ENCODE measurements around the gene OLFML1.

The OLFML1 gene

DNA sequence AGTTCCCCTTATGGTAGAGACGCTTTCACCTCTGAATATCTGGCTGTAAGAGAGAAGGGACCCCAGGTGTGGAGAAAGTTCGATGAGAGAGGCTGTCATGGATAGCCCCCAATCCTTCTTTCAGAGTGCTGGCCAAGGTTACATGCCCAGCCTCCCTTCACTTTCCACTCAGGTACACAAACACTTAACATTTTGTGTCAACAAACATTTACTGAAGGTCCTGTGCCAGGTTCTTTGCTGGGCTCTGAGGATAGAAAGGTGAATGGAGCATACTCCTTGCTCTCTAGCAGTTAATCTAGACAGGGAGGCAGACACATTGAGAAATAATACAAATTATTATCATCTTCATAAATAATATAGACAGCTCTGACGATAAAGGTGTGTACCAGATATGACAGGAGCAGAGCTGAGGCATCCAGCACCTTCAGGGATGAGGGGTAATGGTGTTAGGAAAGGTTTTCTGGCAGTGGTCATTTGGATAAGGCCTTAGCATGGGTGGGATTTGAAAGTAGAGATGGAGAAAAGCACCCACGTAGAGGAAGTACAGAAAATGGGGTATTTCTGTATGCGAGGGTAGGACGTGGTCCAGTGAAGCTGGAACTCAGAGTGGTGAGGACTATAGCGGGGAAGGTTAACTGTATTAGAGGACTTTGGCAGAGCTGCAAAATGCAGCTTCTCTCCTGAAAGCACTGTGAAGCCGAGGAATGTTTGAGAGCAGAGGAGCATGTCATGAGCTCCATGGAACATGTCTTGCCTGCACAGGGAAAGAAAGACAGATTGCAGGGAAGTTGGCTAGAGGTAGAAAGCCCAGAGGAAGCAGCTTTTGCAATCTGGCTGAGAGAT, 48.1 kb downstream of the OLFML1 start:
- DNase-seq, result no peak

DNA sequence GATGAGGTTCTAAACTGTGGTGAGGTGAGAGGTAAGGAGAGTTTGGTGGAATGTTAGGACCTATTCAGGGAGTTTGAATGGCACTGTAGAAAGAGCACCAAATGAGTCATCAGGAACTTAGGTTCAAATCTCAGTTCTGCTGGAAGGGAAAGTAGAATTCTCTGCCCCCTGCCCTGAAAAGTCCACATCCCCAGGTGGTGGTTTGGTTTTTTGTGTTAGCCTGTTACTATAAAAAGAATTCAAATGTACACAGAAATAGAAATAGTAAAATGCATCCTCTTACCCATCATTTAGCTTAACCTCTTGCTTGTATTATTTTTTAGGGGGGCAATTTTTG, 48.7 kb downstream of the OLFML1 start:
- DNase-seq, result no peak

DNA sequence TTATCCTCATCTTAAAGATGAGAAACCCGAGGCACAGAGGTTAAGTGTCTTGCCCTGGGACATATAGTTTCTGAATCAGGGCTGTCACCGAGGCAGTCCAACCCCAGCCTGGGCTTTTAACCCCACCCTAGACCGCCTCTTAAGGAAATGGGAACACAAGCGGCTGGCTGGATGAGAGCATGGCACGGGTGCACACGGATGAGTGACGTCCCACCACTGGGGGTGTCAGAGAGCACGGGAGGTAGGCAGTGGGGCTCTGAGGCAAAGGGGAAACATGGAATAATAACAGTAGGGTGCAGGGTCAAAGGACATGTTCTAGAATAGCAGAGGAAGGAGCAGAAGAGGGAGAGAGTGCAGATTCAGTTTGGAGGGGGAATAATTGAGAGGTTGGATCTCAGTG, 50.8 kb downstream of the OLFML1 start:
- no peak for DNase-seq

DNA sequence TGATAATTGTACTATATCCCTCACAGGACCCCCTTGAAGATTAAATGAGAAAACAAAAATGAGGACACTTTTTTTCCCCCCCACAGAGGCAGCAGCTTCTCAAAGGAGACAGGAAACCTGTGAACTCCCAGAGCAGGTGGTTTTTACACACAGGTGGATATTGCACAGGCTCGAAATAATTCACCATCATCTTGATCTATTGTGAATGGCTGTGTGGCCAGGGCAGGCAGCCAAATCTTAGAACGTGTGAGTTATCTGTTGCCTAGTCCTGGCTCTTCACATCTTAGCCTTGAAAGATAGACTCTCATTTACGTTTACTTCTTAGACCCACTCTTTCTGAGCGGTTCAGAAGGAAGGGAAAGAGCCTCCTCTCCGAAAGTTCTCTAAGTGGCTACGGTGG, 52.0 kb downstream of the OLFML1 start:
- no peak for DNase-seq

DNA sequence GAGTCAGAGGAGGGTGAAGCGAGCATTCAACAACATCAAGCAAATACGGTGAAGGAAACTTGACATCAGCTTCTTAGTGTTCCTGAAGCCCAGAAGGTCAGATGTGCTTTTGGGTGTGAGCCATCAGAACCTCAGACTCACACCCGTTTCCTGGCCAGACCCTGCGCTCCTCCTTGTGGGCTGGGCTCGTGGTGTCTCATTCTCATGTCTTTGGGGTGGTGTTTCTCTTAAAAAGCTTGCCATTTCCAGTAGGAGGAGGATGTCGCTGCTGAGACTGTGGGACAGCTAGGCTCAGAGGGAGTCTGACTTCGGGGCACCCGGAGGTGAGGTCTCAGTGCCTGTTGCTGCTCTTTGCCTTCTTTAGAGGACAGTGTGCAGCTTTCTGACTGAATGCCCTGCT, 52.7 kb downstream of the OLFML1 start:
- DNase-seq, result no peak

DNA sequence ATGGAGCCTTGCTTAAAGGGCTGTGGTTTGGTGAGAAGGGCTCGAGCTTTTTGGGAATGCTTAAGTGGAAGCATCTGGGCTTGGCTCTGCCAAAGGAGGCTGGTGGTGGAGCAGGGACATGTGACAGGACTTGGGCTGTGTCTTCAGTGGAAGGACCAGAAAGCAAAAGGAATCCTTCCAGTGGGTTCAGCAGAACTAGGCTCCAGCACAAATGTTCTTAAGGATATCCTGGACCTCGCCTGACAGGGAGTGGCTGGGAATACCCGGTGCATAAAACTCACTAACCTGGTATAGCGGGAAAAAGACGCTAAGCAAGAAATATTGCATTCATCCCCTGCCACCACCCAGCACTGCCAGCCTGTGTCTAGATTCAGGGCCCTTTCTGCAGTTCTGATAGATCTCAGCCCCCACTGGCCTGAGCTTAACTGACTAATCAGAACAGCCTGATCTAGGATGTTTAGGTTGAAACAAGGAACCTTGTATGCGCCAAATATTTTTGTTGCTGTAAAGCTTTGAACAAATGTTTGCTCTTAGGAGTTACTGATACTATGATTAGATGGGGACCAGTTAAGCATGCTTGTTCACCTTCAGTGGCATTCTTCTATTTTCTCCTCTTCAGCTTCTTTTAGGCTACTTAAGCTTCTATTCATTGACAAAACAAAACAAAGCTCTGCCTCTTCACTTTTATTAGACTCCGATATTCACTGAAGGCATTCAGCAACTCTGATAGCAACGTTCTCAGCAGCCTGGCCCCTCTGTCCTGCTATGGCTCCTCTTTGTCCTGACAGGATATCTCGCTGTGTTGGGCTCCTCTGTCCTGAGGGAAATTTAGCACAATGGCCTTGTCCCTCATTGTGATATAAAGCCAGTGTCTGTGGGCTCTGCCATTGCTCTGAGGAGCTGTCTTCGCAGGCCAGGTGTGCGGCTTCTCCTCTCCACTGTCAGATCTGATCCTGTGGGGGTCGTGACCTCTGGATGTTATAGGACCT, 53.5 kb downstream of the OLFML1 start:
- DNase-seq, result no peak

DNA sequence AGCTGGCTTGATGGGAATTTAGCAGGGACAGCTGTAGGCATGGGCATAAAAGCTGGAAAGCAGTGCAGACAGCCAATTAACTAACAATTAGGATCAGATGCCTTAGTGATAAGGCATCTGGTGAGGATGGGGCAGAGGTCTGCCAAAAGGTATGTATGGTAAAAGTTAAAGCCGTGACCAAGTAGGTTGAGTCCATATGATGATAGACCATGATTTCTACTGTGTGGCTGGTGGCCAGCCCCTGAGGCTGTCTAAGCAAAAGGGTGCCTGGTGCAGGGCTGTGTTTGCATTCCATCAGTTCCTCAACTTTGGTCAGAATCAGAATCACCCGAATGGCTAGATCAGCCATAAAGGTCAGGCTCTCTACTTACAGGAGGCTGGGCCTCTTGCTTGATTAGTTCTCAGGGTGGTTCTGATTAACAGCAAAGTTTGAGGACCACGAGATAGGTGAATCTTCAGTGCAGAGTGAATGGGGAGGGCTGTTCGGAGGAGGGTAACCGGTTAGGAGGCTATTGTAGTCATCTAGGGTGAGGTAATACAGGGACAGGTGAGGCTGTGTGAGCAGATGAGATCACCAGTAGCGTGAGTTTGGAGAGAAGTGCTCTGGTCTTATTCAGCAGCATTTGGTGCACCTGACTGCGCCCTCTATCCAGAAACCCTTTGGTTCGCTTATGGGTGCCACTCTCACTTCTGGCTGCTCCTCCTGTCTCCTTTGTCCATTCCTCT, 55.7 kb downstream of the OLFML1 start:
- DNase-seq, result no peak

DNA sequence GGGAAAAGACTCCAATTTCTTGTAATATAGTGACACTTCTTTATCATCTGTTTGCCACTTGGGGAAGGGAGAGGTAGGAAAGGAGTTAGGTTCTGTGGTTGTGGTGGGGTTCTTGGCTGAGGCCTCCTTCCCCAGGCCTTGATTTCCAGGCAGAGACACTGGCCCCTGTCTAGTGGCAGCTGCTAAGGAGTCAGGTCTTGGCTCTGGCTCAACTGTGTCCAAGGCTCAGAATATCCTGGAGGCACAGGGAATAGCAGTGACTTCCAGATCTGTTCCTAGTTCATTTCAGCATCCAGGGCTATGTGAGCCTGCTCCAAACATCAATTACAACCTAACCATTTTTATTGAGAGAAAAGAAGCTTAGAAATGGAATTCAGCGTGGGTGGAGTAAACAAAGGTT, 58.0 kb downstream of the OLFML1 start:
- DNase-seq, result no peak

DNA sequence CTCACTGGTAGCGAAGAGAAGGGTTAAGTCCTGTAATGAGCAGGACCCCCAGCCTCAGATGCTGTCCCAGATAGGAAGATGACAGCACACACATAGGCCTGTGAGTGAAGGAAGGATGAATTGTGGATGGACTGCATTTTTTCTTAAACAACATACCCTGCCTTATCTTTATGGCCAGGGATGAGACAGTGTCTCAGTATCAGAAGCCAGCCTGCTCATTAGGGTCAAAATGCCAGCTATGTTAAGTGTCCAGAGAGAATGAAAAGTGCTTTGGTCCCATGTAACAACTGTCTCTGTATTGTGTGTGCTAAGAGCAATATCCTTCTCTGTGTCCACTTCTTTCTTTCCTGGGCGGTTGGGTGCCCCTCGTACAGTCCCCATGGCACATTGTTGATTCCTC, 58.7 kb downstream of the OLFML1 start:
- no peak for DNase-seq

DNA sequence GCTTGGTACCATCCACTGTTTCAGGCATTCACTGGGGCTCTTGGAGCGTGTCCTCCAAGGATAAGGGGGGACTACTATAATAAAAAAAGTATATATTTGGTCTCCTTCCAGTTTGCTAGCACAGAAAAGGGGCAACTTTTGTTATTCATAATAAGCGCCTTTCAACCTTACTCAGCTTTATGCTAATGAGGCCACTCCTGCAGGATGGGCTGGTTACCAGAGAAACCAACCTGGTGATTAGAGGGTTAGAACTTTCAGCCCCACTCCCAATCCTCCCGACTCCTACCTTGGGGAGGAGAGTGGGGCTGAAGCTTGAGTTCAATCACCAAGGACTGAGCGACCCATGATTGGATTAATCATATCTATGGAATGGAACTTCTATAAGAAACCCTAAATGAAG, 60.3 kb downstream of the OLFML1 start:
- no peak for DNase-seq

DNA sequence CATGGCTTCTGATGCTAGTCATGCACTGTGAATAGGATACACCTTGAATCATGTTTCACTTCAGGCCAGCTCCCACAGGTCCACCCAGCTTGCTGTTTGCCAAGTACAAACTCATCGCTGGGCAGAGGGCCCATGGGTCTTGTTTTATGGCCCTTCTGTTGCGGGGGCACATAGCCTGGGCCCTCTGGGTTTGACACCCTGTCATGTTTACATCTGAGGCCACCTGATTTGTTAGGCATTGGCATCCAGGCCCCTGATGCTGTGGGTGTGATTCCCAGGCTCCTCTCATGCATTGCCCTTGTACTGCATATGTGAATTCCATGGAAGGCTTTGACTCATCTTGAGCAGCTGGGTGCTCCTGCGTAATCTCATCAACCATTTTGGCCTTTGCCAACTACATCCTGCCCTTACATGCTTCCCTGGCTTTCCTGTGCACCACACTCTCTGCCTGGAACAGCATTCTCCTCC, 61.1 kb downstream of the OLFML1 start:
- no peak for DNase-seq

DNA sequence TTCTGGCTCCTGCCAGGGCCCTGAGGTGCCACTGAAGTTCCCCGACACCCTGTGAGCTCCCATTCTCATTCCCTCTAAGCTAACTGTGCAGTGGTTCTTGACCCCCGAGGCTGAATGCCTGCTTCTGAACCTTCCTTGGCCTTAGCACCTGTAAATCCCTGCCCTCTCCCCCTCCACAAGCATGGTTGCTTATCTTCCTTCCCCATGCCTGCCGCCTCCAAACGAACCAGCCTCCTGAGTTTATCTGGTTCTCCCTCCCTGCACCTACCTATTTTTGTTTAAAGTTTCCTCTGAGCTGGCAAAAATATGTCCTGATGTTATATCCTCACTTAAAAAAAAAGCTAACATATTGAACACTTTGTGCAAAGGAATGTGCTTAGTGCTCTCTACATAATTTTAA, 62.4 kb downstream of the OLFML1 start:
- no peak for DNase-seq

DNA sequence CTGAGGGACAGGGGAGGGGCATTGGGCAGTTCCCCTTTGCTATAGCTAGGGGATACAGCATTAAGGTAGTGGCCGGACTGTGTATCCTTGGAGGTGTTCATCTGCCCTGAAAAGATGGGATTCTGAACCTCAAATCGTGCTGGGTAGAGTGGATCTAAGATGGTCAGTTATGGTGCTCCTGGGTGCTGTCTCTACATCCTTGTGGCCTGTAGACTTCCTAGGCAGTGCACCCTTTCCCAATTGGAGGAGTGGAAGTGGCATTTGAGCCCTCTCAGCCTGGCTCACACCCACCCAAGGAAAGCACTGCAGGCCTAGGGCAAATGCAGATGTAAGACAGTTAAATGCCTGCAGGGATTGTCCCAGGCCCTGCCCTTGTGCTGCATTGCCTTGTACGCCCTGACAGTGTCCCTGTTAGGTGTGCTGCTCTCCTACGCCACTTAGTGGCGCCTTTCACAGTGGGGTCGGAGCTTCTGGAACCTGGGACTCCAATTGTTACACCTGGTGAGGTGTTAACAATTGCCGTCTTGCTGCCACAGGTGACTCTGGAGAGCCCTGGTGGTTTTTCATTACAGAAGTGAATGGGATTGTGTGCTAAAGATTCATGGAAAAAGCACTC, 63.5 kb downstream of the OLFML1 start:
- no peak for DNase-seq

DNA sequence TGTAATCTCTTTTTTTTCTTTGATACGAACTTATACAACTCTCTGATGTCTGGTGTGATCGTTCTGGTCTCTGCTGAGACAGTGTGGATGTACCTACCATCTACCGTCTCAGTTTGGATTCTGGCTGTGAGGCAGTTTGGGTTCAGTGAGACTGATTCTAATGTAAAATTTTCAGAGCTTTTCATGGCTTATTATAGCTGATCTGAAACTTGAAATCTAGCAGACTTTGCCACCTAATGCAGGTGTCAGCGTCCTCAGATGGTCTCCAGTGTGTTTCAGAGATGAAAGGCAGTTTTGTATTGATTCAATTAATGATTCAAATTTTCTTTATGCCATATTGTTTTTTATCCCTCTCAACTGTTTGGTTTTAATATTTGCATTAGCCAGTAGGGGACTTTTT, 64.4 kb downstream of the OLFML1 start:
- no peak for DNase-seq

DNA sequence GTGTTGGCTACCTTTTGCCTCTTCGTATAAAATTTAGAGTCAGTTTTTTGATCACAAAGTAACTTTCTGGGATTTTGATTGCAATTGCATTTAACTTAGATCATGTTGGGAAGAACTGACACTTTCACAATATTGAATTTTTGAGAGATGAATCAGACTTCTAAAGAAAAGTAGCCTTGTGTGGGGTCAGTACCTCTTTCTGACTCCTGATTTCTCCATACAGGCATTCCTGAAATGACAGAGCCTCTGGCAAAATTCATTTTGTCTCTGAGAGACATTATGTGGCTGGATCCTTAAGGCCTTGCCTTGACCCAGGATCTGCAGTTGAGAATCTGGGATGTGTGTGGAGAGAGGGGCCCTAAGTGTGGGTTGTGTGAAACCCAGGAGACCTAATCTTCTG, 66.3 kb downstream of the OLFML1 start:
- DNase-seq, result no peak

DNA sequence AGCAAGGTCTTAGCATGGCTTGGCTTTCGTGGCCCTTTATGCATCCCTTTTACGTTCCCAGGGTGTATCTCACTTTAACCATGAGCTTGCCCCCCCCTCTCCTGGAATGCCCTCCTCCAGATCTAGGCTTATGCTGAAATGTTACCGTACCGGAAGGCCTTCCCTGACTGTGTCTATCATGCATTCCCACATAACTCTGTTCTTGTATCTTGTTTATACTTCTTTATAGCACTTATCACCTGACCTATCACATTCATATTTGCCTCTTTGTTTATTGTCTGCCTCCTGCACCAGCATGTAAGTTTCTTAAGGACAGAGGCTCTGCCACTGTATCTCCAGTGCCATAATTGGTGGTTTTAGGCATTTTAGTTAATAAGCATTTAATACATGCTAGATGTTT, 67.4 kb downstream of the OLFML1 start:
- DNase-seq, result no peak

DNA sequence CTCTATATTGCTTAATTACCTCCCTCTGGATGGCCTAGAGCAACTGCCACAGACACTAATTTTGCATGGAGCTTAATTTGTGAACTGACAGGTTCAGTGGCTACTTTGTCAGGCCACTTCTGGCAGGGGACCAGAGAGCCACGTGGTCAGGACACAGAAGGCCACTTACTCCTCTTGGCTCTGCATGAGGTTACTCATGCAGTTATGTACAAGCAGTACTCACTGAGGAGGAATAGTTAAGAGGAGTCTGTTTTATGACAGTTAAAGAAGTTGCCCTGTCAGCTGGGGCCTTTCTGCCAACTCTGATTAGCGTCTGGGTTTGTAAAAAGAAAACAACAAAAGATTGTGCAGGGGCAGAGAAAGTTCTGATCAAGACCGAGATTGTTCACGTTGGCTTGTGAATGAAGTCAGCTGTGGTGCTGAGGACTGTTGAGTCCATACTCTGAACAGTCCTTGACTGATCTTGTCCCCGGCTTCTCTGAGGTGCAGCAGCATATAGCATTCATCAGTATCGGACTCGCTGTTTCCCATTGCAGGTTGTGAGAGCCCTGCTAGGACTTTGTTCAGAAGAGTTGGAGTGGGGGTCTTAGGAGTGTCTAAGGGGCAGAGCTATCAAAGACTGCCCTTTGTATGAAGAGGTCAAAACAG, 69.9 kb downstream of the OLFML1 start:
- DNase-seq, result no peak

DNA sequence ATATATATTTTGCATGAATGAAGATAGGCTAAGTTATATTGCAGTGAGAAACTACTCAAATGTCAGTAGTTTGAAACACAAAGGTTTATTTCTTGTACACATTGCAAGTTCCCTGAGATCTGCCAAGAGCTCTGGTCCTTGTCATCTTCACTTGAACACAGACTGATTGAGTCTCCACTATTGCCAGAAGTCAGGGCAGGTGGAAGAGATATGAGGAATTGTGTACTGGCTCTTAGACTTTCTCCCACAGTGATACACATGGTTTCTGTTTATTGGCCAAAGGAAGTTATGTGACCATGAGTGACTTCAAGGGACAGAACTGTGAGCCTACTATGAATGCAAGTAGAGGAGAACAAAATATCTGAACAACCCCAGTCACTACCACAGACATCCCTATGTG, 72.7 kb downstream of the OLFML1 start:
- no peak for DNase-seq

DNA sequence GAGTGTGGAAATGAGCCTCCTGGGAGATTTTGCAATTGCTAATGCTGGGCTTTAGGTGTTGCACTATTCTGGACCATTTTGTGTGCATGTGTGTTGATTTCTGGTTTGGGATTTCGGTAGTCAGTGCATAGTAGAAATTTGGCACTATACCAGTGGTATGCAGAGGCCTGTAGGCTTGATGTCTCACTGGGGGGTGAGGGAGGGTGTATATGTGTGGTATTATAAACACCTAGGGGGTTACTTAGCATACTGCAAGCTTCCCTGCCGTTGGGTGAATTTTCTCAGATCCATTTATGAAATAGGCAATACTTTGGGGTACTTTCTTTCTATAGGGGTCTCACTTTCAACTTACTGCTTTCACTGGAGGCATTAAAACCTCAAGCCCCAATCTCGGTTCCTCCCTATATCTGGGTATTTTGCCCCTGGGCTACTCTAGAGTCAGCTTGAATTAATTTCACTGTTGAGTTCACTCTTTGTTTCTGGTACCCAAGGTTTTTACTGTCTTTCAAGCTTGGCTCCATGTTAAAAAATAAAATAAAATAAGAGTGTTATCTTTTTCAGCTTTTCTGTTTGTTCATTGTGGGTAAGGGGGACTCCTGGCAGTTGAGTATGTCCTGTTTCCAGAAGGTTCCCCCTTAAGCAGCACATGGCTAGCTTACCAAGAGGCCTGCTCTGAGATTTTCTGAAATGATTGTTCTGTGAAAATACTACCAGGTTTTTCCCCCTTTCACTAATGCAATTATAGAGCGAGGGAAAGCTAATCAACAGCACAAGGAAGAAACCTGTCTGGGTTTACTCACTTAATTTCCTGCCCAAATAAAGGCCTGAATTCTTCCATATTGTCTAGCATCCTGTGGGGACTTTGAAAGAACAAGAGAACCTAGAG, 74.3 kb downstream of the OLFML1 start:
- DNase-seq, result no peak

All from central memory CD4-positive, alpha-beta T cell (primary cell).